ENCODE data around the gene PEAK1.

The PEAK1 gene

DNA sequence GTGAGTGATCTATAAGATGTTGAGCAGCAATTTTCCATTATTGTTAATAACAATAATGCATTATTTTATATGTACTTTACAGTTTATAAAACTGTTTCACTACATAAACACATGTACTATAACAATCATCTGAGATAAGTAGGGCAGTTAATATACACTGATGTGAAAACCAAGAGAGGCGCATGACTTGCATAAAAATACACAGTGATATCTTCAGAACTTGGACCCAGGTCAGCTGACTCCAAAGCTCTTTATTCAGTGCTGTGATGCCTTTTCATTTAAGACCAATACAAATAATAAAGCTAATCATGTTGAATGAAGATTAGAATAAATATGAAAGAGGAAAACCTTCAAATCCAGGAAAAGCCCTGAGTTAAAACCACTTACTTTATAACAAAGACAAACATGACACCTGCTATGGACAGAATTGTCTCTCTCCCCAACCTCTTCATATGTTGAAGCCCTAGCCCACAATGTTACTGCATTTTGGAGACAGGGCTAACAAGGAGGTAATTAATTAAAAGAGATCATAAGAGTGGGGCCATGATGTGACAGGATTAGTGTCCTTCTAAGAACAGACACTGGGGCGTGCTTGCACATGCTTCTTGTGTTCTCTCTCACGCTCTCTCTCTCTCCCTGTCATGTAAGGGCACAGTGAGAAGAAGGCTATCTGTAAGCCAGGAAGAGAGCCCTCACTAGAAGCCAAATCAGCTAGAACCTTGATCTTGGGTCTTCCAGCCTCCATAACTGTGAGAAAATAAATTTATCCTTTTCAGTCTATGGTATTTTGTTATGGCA lies 293.2 kb downstream of the PEAK1 start:
- Histone ChIP-seq H3K9me3 (ENCODE audit: control insufficient read depth in 2 of 2, low read length in 2 of 2) (no peaks in the 10 kb centered on the region), H3K9ac (ENCODE audit: low read length in 2 of 2) (no peak overlapping the region), H3K4me1 (ENCODE audit: control insufficient read depth, insufficient read depth, low read length) (no peaks in the 10 kb centered on the region), H3K4me3 (ENCODE audit: low read length in 2 of 2) (no peak overlapping the region), H3K27me3 (ENCODE audit: control insufficient read depth in 1 of 2, insufficient read depth in 2 of 2, low read length in 2 of 2) (no peaks in the 10 kb centered on the region), H3K27ac (ENCODE audit: low read length) (no peak overlapping the region), H3K36me3 (ENCODE audit: control insufficient read depth in 2 of 2, insufficient read depth in 2 of 2, low read length in 2 of 2) (no peaks in the 10 kb centered on the region)

DNA sequence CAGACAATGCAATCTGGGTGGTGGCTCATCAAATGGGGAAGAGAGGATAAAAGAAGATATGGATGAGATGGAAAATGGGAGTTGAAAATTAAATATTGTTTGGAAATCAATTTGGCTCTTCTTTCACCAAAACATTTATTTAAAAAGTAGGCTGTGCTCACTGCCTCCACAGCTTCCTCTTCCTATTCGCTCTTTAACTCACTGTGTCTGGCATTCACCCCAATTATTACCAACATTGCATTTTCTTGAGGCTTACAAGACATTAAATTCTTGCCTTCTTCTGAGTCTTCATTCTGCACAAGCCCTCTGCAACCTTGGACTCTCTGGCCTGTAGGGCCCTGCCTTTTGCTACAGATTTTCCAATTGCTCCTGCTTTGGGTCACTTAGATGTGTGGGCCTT lies 296.1 kb downstream of the PEAK1 start:
- no peaks in the 10 kb centered on the region for H3K36me3 ChIP-seq (ENCODE audit: control insufficient read depth in 2 of 2, insufficient read depth in 2 of 2, low read length in 2 of 2)
- no peak overlapping the region for H3K27ac ChIP-seq (ENCODE audit: low read length)
- no peak overlapping the region for H3K9ac ChIP-seq (ENCODE audit: low read length in 2 of 2)
- no peaks in the 10 kb centered on the region for H3K4me1 ChIP-seq (ENCODE audit: control insufficient read depth, insufficient read depth, low read length)
- no peaks in the 10 kb centered on the region for H3K27me3 ChIP-seq (ENCODE audit: control insufficient read depth in 1 of 2, insufficient read depth in 2 of 2, low read length in 2 of 2)
- no peak overlapping the region for H3K4me3 ChIP-seq (ENCODE audit: low read length in 2 of 2)
- H3K9me3 ChIP-seq (ENCODE audit: control insufficient read depth in 2 of 2, low read length in 2 of 2), result no peaks in the 10 kb centered on the region

DNA sequence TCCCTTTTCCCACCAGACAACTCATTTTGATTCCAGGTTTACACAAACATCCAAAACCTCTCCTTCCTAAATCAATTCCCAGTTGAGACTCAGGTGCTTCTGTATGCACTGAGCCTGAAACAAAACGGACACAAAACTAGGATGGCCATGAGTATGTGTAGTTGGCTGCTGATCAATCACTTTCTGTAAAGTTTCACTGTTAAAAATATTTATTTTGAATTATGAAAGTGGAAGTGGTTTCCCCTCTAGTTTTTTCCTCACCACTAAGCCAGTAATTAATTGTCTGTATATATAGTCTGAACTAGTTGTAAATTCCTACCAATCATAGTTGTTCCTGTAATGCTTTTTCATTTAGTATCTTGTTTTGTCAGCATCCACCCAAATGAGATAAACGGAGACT lies 297.3 kb downstream of the PEAK1 start:
- no peaks in the 10 kb centered on the region for H3K4me1 ChIP-seq (ENCODE audit: control insufficient read depth, insufficient read depth, low read length)
- H3K27ac ChIP-seq (ENCODE audit: low read length), result no peak overlapping the region
- no peak overlapping the region for H3K9ac ChIP-seq (ENCODE audit: low read length in 2 of 2)
- H3K27me3 ChIP-seq (ENCODE audit: control insufficient read depth in 1 of 2, insufficient read depth in 2 of 2, low read length in 2 of 2), result no peaks in the 10 kb centered on the region
- no peaks in the 10 kb centered on the region for H3K36me3 ChIP-seq (ENCODE audit: control insufficient read depth in 2 of 2, insufficient read depth in 2 of 2, low read length in 2 of 2)
- H3K4me3 ChIP-seq (ENCODE audit: low read length in 2 of 2), result no peak overlapping the region
- no peaks in the 10 kb centered on the region for H3K9me3 ChIP-seq (ENCODE audit: control insufficient read depth in 2 of 2, low read length in 2 of 2)

DNA sequence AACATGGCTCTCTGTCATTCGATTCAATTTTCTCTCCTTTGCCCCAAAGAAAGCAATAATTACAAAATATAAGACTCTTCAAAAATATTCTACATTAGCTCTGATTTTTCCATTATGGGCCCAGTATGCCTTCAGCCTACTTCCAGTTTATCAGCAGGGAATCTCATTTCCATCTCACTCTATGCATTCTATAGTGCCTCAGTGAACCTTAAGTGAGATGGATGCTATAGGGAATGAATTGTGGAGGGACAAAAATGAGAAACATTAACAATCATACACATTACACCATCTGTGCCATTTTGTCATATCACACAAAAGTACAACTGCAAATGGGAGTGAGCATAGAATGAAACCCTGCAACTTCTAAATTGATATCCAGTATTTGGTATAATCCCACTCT lies 298.3 kb downstream of the PEAK1 start:
- Histone ChIP-seq H3K9ac (ENCODE audit: low read length in 2 of 2) (no peak overlapping the region), H3K9me3 (ENCODE audit: control insufficient read depth in 2 of 2, low read length in 2 of 2) (no peaks in the 10 kb centered on the region), H3K27me3 (ENCODE audit: control insufficient read depth in 1 of 2, insufficient read depth in 2 of 2, low read length in 2 of 2) (no peaks in the 10 kb centered on the region), H3K36me3 (ENCODE audit: control insufficient read depth in 2 of 2, insufficient read depth in 2 of 2, low read length in 2 of 2) (no peaks in the 10 kb centered on the region), H3K27ac (ENCODE audit: low read length) (no peak overlapping the region), H3K4me1 (ENCODE audit: control insufficient read depth, insufficient read depth, low read length) (no peaks in the 10 kb centered on the region), H3K4me3 (ENCODE audit: low read length in 2 of 2) (no peak overlapping the region)

DNA sequence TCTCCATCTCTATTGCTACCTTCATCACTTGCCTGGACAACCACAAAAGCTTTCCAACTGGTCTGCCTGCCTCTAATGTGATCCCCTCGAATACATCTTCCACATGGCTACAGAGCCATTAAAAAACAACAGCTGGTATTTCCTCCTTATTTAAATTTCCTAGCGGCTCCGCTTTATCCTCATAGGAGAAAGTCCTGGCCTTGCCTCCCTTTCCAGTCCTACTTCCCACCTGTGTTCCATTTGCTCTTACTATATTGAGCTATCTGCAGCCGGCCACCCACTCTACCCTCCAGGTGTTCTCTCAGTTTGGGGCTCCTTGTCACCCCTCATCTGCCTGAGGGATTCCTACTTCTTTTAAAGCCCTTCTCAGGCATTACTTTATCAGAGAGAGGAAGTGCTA lies 299.3 kb downstream of the PEAK1 start:
- Histone ChIP-seq H3K9ac (ENCODE audit: low read length in 2 of 2) (no peak overlapping the region), H3K4me1 (ENCODE audit: control insufficient read depth, insufficient read depth, low read length) (no peaks in the 10 kb centered on the region), H3K4me3 (ENCODE audit: low read length in 2 of 2) (no peak overlapping the region), H3K27ac (ENCODE audit: low read length) (no peak overlapping the region), H3K27me3 (ENCODE audit: control insufficient read depth in 1 of 2, insufficient read depth in 2 of 2, low read length in 2 of 2) (no peaks in the 10 kb centered on the region), H3K36me3 (ENCODE audit: control insufficient read depth in 2 of 2, insufficient read depth in 2 of 2, low read length in 2 of 2) (no peaks in the 10 kb centered on the region), H3K9me3 (ENCODE audit: control insufficient read depth in 2 of 2, low read length in 2 of 2) (no peaks in the 10 kb centered on the region)

DNA sequence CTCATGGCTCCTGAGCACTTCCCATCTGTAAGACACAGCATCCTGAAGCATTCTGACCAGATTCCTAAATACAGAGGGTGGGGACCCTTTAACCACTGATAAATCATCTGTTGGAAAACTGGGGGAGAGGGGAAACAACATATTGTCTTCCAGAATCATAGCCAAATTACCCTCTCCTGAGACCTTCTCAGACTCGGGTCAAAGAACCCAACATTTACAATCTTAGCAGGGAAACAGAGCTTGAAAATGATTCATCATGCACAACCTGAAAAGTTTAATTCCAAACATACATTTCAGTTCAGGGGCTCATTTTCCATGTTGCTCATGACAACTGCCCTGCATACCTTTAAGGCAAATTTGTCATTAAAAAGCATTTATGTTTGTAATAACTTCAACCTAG lies 300.5 kb downstream of the PEAK1 start:
- Histone ChIP-seq H3K9ac (ENCODE audit: low read length in 2 of 2) (no peak overlapping the region), H3K36me3 (ENCODE audit: control insufficient read depth in 2 of 2, insufficient read depth in 2 of 2, low read length in 2 of 2) (peaks cover 0 to 4% of the 10 kb centered on the region in 2 donors), H3K4me3 (ENCODE audit: low read length in 2 of 2) (no peak overlapping the region), H3K4me1 (ENCODE audit: control insufficient read depth, insufficient read depth, low read length) (no peaks in the 10 kb centered on the region), H3K27me3 (ENCODE audit: control insufficient read depth in 1 of 2, insufficient read depth in 2 of 2, low read length in 2 of 2) (no peaks in the 10 kb centered on the region), H3K27ac (ENCODE audit: low read length) (no peak overlapping the region), H3K9me3 (ENCODE audit: control insufficient read depth in 2 of 2, low read length in 2 of 2) (no peaks in the 10 kb centered on the region)

- H3K4me3 ChIP-seq (ENCODE audit: low read length in 2 of 2), result no peak overlapping the region
- no peaks in the 10 kb centered on the region for H3K9me3 ChIP-seq (ENCODE audit: control insufficient read depth in 2 of 2, low read length in 2 of 2)
Measured at GRCh38 chr15:77118882-77119321, 301.0 kb downstream of the PEAK1 start.

GRCh38 chr15:77115179-77115578 lies 304.7 kb downstream of the PEAK1 start:
- H3K36me3 ChIP-seq (ENCODE audit: control insufficient read depth in 2 of 2, insufficient read depth in 2 of 2, low read length in 2 of 2), result peaks cover 0 to 13% of the 10 kb centered on the region in 2 donors
- H3K27me3 ChIP-seq (ENCODE audit: control insufficient read depth in 1 of 2, insufficient read depth in 2 of 2, low read length in 2 of 2), result no peaks in the 10 kb centered on the region
- no peaks in the 10 kb centered on the region for H3K4me1 ChIP-seq (ENCODE audit: control insufficient read depth, insufficient read depth, low read length)
- H3K4me3 ChIP-seq (ENCODE audit: low read length in 2 of 2), result no peak overlapping the region
- H3K27ac ChIP-seq (ENCODE audit: low read length), result no peak overlapping the region
- H3K9ac ChIP-seq (ENCODE audit: low read length in 2 of 2), result no peak overlapping the region
- H3K9me3 ChIP-seq (ENCODE audit: control insufficient read depth in 2 of 2, low read length in 2 of 2), result no peaks in the 10 kb centered on the region

More at GRCh38 chr15:77118882-77119321, 301.0 kb downstream of the PEAK1 start:
- Histone ChIP-seq H3K9ac (ENCODE audit: low read length in 2 of 2) (no peak overlapping the region), H3K27ac (ENCODE audit: low read length) (no peak overlapping the region), H3K27me3 (ENCODE audit: control insufficient read depth in 1 of 2, insufficient read depth in 2 of 2, low read length in 2 of 2) (no peaks in the 10 kb centered on the region), H3K36me3 (ENCODE audit: control insufficient read depth in 2 of 2, insufficient read depth in 2 of 2, low read length in 2 of 2) (peaks cover 0 to 10% of the 10 kb centered on the region in 2 donors), H3K4me1 (ENCODE audit: control insufficient read depth, insufficient read depth, low read length) (no peaks in the 10 kb centered on the region)

- Histone ChIP-seq H3K9ac (ENCODE audit: low read length in 2 of 2) (no peak overlapping the region), H3K27ac (ENCODE audit: low read length) (no peak overlapping the region), H3K27me3 (ENCODE audit: control insufficient read depth in 1 of 2, insufficient read depth in 2 of 2, low read length in 2 of 2) (no peaks in the 10 kb centered on the region), H3K36me3 (ENCODE audit: control insufficient read depth in 2 of 2, insufficient read depth in 2 of 2, low read length in 2 of 2) (peaks cover 0 to 13% of the 10 kb centered on the region in 2 donors), H3K4me1 (ENCODE audit: control insufficient read depth, insufficient read depth, low read length) (peaks cover 3% of the 10 kb centered on the region), H3K9me3 (ENCODE audit: control insufficient read depth in 2 of 2, low read length in 2 of 2) (no peaks in the 10 kb centered on the region), H3K4me3 (ENCODE audit: low read length in 2 of 2) (no peak overlapping the region)
Measured at GRCh38 chr15:77112838-77113504, 306.9 kb downstream of the PEAK1 start.

GRCh38 chr15:77111789-77112188 lies 308.1 kb downstream of the PEAK1 start:
- Histone ChIP-seq H3K27me3 (ENCODE audit: control insufficient read depth in 1 of 2, insufficient read depth in 2 of 2, low read length in 2 of 2) (no peaks in the 10 kb centered on the region), H3K9me3 (ENCODE audit: control insufficient read depth in 2 of 2, low read length in 2 of 2) (no peaks in the 10 kb centered on the region), H3K36me3 (ENCODE audit: control insufficient read depth in 2 of 2, insufficient read depth in 2 of 2, low read length in 2 of 2) (peaks cover 0 to 13% of the 10 kb centered on the region in 2 donors), H3K27ac (ENCODE audit: low read length) (no peak overlapping the region), H3K9ac (ENCODE audit: low read length in 2 of 2) (no peak overlapping the region), H3K4me3 (ENCODE audit: low read length in 2 of 2) (no peak overlapping the region), H3K4me1 (ENCODE audit: control insufficient read depth, insufficient read depth, low read length) (peaks cover 14% of the 10 kb centered on the region)
